ENCODE results near the gene SLC49A4.
"Not testable (repeated sequence)": the region's sequence is repeated elsewhere in the genome, so short reads cannot be mapped to it uniquely, and the experiment has no call there.

SLC49A4 gene, protein sequence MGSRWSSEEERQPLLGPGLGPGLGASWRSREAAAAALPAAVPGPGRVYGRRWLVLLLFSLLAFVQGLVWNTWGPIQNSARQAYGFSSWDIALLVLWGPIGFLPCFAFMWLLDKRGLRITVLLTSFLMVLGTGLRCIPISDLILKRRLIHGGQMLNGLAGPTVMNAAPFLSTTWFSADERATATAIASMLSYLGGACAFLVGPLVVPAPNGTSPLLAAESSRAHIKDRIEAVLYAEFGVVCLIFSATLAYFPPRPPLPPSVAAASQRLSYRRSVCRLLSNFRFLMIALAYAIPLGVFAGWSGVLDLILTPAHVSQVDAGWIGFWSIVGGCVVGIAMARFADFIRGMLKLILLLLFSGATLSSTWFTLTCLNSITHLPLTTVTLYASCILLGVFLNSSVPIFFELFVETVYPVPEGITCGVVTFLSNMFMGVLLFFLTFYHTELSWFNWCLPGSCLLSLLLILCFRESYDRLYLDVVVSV

DNA sequence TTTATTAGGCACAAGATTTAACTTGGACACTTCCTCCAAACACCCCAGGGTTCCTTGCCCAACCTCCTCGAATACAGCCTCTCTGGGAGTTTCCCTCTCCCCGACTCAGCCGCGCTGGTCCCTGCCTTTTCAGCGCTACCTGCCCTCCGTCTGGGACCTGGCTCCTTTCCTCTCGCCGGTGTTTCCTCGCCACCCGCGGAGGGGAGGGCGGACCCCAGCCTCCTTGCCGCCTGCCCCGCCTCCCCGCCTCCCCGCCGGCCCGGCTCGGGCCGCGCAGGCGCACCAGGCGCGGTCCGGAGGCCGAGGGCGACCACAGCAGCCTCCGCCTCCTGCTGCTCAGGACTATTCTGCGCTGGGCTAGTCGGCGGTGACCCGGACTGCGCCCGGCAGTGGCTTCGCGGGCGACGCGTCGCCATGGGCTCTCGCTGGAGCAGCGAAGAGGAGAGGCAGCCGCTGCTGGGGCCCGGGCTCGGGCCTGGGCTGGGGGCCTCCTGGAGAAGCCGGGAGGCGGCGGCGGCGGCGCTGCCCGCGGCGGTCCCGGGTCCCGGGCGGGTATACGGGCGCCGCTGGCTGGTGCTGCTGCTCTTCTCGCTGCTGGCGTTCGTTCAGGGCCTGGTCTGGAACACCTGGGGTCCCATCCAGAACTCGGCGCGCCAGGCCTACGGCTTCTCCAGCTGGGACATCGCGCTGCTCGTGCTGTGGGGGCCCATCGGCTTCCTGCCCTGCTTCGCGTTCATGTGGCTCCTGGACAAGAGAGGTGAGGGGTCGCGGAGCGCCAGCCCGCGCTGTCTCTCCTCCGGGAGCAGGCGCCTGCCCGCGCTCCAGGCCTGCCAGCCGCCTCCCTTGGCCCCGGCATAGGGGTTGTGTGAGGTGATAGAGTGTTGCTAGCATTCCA lies at the start of gene SLC49A4:
TSS of gene SLC49A4 (plus strand) at position 291 of the 895 bp plus-strand sequence. CDS start at position 415, 124 bp downstream.
- Histone ChIP-seq H2AFZ (ENCODE audit: low read depth, low read length, severe bottlenecking) (peak within 1 kb of the TSS; percentile 93), H3K4me3 (ENCODE audit: insufficient read depth, low read length, poor library complexity, severe bottlenecking) (peak within 1 kb of the TSS; percentile 77), H3K27ac (ENCODE audit: low read depth, low read length) (peak within 1 kb of the TSS; percentile 51), H3K4me2 (ENCODE audit: low read depth, low read length, poor library complexity, severe bottlenecking) (peak within 1 kb of the TSS; percentile 98), H3K79me2 (ENCODE audit: insufficient read depth, low read length) (peaks cover 6% of the 10 kb centered on the region; the same call in 1 of the 2 replicates), H3K27me3 (ENCODE audit: low read length) (no peaks in the 10 kb centered on the region), H3K36me3 (ENCODE audit: low read length) (no peaks in the 10 kb centered on the region), H4K20me1 (ENCODE audit: low read depth, low read length) (no peaks in the 10 kb centered on the region), H3K9ac (ENCODE audit: low read length) (peak within 1 kb of the TSS; percentile 68), H3K9me3 (ENCODE audit: insufficient read depth, low read length) (no peaks in the 10 kb centered on the region), H3K9me2 (replicated peaks; ENCODE audit: insufficient read depth, low read length) (no peaks in the 10 kb centered on the region), H3F3A (ENCODE audit: insufficient read depth) (0 out of 2 replicates have a peak, but pooled peaks cover 7% of the 10 kb centered on the region)
- TF ChIP-seq EZH2phosphoT487 (conservative IDR thresholded peaks at IDR 0.05; ENCODE audit: low read length), result no peak
- TF ChIP-seq, protein P1, sequence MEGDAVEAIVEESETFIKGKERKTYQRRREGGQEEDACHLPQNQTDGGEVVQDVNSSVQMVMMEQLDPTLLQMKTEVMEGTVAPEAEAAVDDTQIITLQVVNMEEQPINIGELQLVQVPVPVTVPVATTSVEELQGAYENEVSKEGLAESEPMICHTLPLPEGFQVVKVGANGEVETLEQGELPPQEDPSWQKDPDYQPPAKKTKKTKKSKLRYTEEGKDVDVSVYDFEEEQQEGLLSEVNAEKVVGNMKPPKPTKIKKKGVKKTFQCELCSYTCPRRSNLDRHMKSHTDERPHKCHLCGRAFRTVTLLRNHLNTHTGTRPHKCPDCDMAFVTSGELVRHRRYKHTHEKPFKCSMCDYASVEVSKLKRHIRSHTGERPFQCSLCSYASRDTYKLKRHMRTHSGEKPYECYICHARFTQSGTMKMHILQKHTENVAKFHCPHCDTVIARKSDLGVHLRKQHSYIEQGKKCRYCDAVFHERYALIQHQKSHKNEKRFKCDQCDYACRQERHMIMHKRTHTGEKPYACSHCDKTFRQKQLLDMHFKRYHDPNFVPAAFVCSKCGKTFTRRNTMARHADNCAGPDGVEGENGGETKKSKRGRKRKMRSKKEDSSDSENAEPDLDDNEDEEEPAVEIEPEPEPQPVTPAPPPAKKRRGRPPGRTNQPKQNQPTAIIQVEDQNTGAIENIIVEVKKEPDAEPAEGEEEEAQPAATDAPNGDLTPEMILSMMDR (IDR thresholded peaks at IDR 0.05; ENCODE audit: insufficient read depth, low read length, poor library complexity, severe bottlenecking), result no peak

DNA sequence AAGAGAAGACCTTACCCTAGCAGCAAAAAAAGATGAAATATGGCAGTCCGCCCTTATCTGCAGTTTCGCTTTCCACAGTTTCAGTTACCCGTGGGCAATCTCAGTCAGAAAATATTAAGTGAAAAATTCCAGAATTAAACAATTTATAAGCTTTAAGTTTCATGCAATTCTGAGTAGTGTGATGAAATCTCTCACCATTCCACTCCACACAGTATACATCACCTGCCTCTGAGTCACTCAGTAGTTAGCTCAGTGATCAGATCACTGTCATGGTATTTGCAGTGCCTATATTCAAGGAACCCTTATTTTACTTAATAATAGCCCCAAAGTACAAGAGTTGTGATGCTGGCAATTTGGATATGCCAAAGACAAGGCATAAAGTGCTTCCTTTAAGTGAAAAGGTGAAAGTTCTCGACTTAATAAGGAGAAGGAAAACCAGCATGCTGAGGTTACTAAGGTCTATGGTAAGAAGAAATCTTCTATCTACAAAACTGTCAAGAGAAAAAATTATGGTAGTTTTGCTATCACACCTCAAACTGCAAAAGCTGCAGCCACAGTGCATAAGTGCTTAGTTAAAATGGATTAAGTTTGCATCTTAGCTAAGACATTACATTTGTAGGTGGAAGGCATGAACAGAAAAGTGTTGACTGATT lies 49.4 kb upstream of the SLC49A4 start:
- H4K20me1 ChIP-seq (ENCODE audit: low read depth, low read length), result no peaks in the 10 kb centered on the region
- no peak overlapping the region for H3K27ac ChIP-seq (ENCODE audit: low read depth, low read length)
- H3K9me2 ChIP-seq (replicated peaks; ENCODE audit: insufficient read depth, low read length), result no peaks in the 10 kb centered on the region
- no peaks in the 10 kb centered on the region for H3K27me3 ChIP-seq (ENCODE audit: low read length)
- no peak overlapping the region for H2AFZ ChIP-seq (ENCODE audit: low read depth, low read length, severe bottlenecking)
- no peak for TF ChIP-seq EZH2phosphoT487 (conservative IDR thresholded peaks at IDR 0.05; ENCODE audit: low read length)
- TF ChIP-seq, protein P1 (IDR thresholded peaks at IDR 0.05; ENCODE audit: insufficient read depth, low read length, poor library complexity, severe bottlenecking), result no peak
- H3K79me2 ChIP-seq (ENCODE audit: insufficient read depth, low read length), result no peaks in the 10 kb centered on the region
- H3K9me3 ChIP-seq (ENCODE audit: insufficient read depth, low read length), result peaks cover 5% of the 10 kb centered on the region; the same call in 1 of the 2 replicates
- H3K9ac ChIP-seq (ENCODE audit: low read length), result no peak overlapping the region
- H3K4me2 ChIP-seq (ENCODE audit: low read depth, low read length, poor library complexity, severe bottlenecking), result no peak overlapping the region
- H3F3A ChIP-seq (ENCODE audit: insufficient read depth), result no peaks in the 10 kb centered on the region
- no peak overlapping the region for H3K4me3 ChIP-seq (ENCODE audit: insufficient read depth, low read length, poor library complexity, severe bottlenecking)
- H3K36me3 ChIP-seq (ENCODE audit: low read length), result peaks cover 15% of the 10 kb centered on the region

DNA sequence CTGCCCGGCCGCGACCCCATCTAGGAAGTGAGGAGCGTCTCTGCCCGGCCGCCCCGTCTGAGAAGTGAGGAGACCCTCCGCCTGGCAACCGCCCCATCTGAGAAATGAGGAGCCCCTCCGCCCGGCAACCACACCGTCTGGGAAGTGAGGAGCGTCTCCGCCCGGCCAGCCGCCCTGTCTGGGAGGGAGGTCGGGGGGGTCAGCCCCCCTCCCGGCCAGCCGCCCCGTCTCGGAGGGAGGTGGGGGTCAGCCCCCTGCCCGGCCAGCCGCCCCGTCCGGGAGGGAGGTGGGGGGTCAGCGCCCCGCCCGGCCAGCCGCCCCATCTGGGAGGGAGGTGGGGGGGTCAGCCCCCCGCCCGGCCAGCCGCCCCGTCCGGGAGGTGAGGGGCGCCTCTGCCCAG lies 47.6 kb upstream of the SLC49A4 start:
- H3K79me2 ChIP-seq (ENCODE audit: insufficient read depth, low read length); H4K20me1 ChIP-seq (ENCODE audit: low read depth, low read length); H3K4me2 ChIP-seq (ENCODE audit: low read depth, low read length, poor library complexity, severe bottlenecking); H2AFZ ChIP-seq (ENCODE audit: low read depth, low read length, severe bottlenecking); H3K27ac ChIP-seq (ENCODE audit: low read depth, low read length); H3K4me3 ChIP-seq (ENCODE audit: insufficient read depth, low read length, poor library complexity, severe bottlenecking); H3K9ac ChIP-seq (ENCODE audit: low read length); H3F3A ChIP-seq (ENCODE audit: insufficient read depth); H3K27me3 ChIP-seq (ENCODE audit: low read length); H3K9me2 ChIP-seq (replicated peaks; ENCODE audit: insufficient read depth, low read length); H3K9me3 ChIP-seq (ENCODE audit: insufficient read depth, low read length): not testable (repeated sequence)
- H3K36me3 ChIP-seq (ENCODE audit: low read length), result peaks cover 13% of the 10 kb centered on the region

Measured in SU-DHL-6 (cell line).